CD8-positive, alpha-beta memory T cell (primary cell): Measurements from ENCODE around the gene PIK3C2A. TPM values are rescaled to one million over a fixed set of nuclear protein-coding genes. Genes with fewer than 3 reads are reported as not detected.

ENCODE experiments used
- CTCF ChIA-PET: fragments of 350-600 bp; sonication (Branson Sonifier 250); formaldehyde crosslinking; loops from one replicate; lab custom pipeline; 2021; ENCODE audit warnings: antibody characterized with exemption; lab: Charles Lee
- POLR2A ChIA-PET: fragments of 350-600 bp; sonication (Branson Sonifier 250); formaldehyde crosslinking; loops from one replicate; lab custom pipeline; 2021; ENCODE audit warnings: antibody characterized with exemption; lab: Charles Lee
- DNase-seq, 5 donors: peaks; one replicate each; pipeline versions ENCODE4 v3.0.0 to v3.0.0-alpha.2; 2020 to 2022; ENCODE audit warnings: mixed read lengths in 1 of 5
- H3K27ac ChIP-seq: one replicate; pipeline ENCODE4 v1.7.0; 2013; ENCODE audit warnings: low read depth, mild to moderate bottlenecking, low read length, moderate library complexity
- H3K27me3 ChIP-seq: 2 replicates; pipeline ENCODE4 v1.7.0; 2013; ENCODE audit warnings: low read length, mild to moderate bottlenecking; ENCODE audit not compliant: insufficient read depth, poor library complexity, severe bottlenecking
- H3K36me3 ChIP-seq: 2 replicates; pipeline ENCODE4 v1.7.0; 2013; ENCODE audit warnings: mild to moderate bottlenecking, low read length, moderate library complexity; ENCODE audit not compliant: insufficient read depth
- H3K4me1 ChIP-seq: 2 replicates; pipeline ENCODE4 v1.7.0; 2013; ENCODE audit warnings: mild to moderate bottlenecking, low read length, moderate library complexity; ENCODE audit not compliant: insufficient read depth
- H3K4me3 ChIP-seq: 2 replicates; pipeline ENCODE4 v1.7.0; 2013; ENCODE audit warnings: mild to moderate bottlenecking, low read length
- H3K9me3 ChIP-seq: 2 replicates; pipeline ENCODE4 v1.7.0; 2013; ENCODE audit warnings: mild to moderate bottlenecking, low read length
- H3K27ac Mint-ChIP-seq, 8 donors: one replicate each; pipeline ENCODE4 v1.8.0; 2020 to 2021; ENCODE audit warnings: mixed read lengths in 8 of 8, mild to moderate bottlenecking in 6 of 8, inconsistent platforms in 3 of 8, moderate library complexity in 3 of 8
- H3K27me3 Mint-ChIP-seq, 2 donors: one replicate each; pipeline ENCODE4 v1.8.0; 2020 to 2021; ENCODE audit warnings: mixed read lengths in 2 of 2, mild to moderate bottlenecking in 1 of 2, moderate library complexity in 1 of 2
- H3K36me3 Mint-ChIP-seq, 3 donors: one replicate each; pipeline ENCODE4 v1.8.0; 2020 to 2021; ENCODE audit warnings: mixed read lengths in 3 of 3, inconsistent platforms in 1 of 3, mild to moderate bottlenecking in 1 of 3
- H3K4me1 Mint-ChIP-seq, 3 donors: one replicate each; pipeline ENCODE4 v1.8.0; 2020 to 2021; ENCODE audit warnings: mixed read lengths in 3 of 3, inconsistent platforms in 1 of 3, mild to moderate bottlenecking in 1 of 3
- H3K4me3 Mint-ChIP-seq, 7 donors: one replicate each; pipeline ENCODE4 v1.8.0; 2020 to 2021; ENCODE audit warnings: mixed read lengths in 7 of 7, mild to moderate bottlenecking in 6 of 7, moderate library complexity in 4 of 7, inconsistent platforms in 2 of 7
- H3K9me3 Mint-ChIP-seq, 5 donors: one replicate each; pipeline ENCODE4 v1.8.0; 2020 to 2022; ENCODE audit warnings: mixed read lengths in 5 of 5, mild to moderate bottlenecking in 3 of 5, moderate library complexity in 2 of 5, inconsistent platforms in 1 of 5
- polyA plus RNA-seq: library from polyadenylated mRNA; unstranded; fragments of 300-500 nt; fragmentation: Illumina TruSeq; gene quantifications from one replicate; pipeline ENCODE4 v1.2.3, GENCODE V29; 2021
- total RNA-seq, 2 experiments: library from RNA; stranded (reverse); gene quantifications; one replicate each; pipeline ENCODE4 v1.2.3, GENCODE V29; 2021

PIK3C2A gene
- total and polyA plus RNA-seq, 3 experiments from 2014 or later = 8.1 to 33.0 (median 30.4) TPM

- no peaks in the 10 kb centered on the region for H3K9me3 Mint-ChIP-seq
- Histone ChIP-seq H3K9me3 (no peaks in the 10 kb centered on the region), H3K4me1 (peaks cover under 1% of the 10 kb centered on the region), H3K27ac (no peak overlapping the region), H3K4me3 (no peak overlapping the region), H3K36me3 (no peaks in the 10 kb centered on the region), H3K27me3 (no peaks in the 10 kb centered on the region)
- H3K27me3 Mint-ChIP-seq = no peaks in the 10 kb centered on the region
- H3K27ac Mint-ChIP-seq = peak overlapping the region in 2 of 8 donors; percentile 47 to 82
- POLR2A ChIA-PET = no interaction called here
- no peak for DNase-seq
- no peak overlapping the region for H3K4me3 Mint-ChIP-seq
- no peaks in the 10 kb centered on the region for H3K36me3 Mint-ChIP-seq
- CTCF ChIA-PET = no interaction called here
- H3K4me1 Mint-ChIP-seq = no peaks in the 10 kb centered on the region
Observed at GRCh38 chr11:17224727-17225126, 16.9 kb upstream of the PIK3C2A start.

DNA sequence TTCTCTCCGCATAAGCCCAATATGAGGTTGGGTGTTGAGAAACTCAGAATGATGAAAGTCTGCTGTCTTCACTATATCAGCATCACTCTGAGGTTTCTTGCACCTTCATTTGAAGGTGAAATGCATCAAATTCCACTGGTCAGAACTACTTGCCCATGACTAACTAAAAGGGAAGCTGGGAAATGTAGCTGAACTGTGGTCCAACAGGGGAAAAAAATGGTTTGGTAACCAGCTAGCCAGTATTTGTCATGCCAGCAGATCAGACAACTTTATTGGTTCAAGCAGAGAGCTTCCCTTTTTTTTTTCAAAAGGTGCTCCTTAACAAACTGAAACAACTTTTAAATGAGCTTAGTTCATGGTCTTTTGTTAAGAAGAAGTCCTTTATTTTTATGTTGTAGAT lies 14.2 kb upstream of the PIK3C2A start:
- no peak overlapping the region for H3K4me3 ChIP-seq
- DNase-seq = no peak
- H3K4me1 ChIP-seq = no peaks in the 10 kb centered on the region
- Mint-ChIP-seq H3K27me3 (peaks cover 0 to 4% of the 10 kb centered on the region in 2 donors), H3K36me3 (no peaks in the 10 kb centered on the region), H3K9me3 (no peaks in the 10 kb centered on the region), H3K27ac (peak overlapping the region in 1 of 8 donors; percentile 38), H3K4me1 (no peaks in the 10 kb centered on the region), H3K4me3 (no peak overlapping the region)
- no peaks in the 10 kb centered on the region for H3K9me3 ChIP-seq
- ChIA-PET POLR2A (no interaction called here), CTCF (interaction anchor here (2.0 kb wide), 1 partner anchor 8 kb away, joined by 9 read pairs; no protein-coding TSS in a partner anchor)
- H3K27me3 ChIP-seq = no peaks in the 10 kb centered on the region
- no peak overlapping the region for H3K27ac ChIP-seq
- no peaks in the 10 kb centered on the region for H3K36me3 ChIP-seq

GRCh38 chr11:17219016-17219415 lies 11.2 kb upstream of the PIK3C2A start:
- Mint-ChIP-seq H3K27me3 (peaks cover 1 to 7% of the 10 kb centered on the region in 2 donors), H3K4me3 (no peak overlapping the region), H3K9me3 (peaks cover 0 to 10% (median 4%) of the 10 kb centered on the region in 5 donors), H3K27ac (no peak overlapping the region), H3K4me1 (no peaks in the 10 kb centered on the region), H3K36me3 (peaks cover 0 to 8% (median 0%) of the 10 kb centered on the region in 3 donors)
- Histone ChIP-seq H3K9me3 (no peaks in the 10 kb centered on the region), H3K4me3 (no peak overlapping the region), H3K4me1 (no peaks in the 10 kb centered on the region), H3K27me3 (no peaks in the 10 kb centered on the region), H3K27ac (no peak overlapping the region), H3K36me3 (no peaks in the 10 kb centered on the region)
- ChIA-PET POLR2A (no interaction called here), CTCF (interaction anchor here (0.9 kb wide), 1 partner anchor 11 kb away, joined by 5 read pairs; no protein-coding TSS in a partner anchor)
- no peak for DNase-seq

DNA sequence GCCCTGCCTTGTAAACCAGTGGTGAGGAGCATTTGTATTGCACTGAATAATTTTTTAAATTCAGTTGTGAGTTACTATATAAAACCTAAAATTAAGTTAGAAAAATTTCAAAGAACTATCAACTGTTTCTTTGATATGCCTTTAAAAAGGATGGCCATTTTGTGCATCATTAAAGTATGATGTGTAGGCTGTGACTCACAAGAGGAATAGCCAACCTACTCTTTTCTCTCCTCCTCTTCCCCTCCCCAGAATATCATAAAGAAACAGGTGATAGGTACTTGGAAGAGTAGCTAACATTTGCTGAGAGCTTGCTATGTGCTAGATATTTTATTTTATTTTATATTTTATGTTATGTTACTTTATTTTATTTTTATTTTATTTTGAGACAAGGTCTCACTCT lies 10.6 kb upstream of the PIK3C2A start:
- no peak overlapping the region for H3K4me3 ChIP-seq
- CTCF ChIA-PET = interaction anchor here (0.9 kb wide), 1 partner anchor 12 kb away, joined by 5 read pairs; no protein-coding TSS in a partner anchor
- Mint-ChIP-seq H3K36me3 (peaks cover 0 to 8% (median 0%) of the 10 kb centered on the region in 3 donors), H3K27ac (no peak overlapping the region), H3K4me1 (no peaks in the 10 kb centered on the region), H3K9me3 (peaks cover 0 to 13% (median 5%) of the 10 kb centered on the region in 5 donors), H3K4me3 (no peak overlapping the region), H3K27me3 (peaks cover 1 to 7% of the 10 kb centered on the region in 2 donors)
- H3K27ac ChIP-seq = no peak overlapping the region
- no peaks in the 10 kb centered on the region for H3K36me3 ChIP-seq
- H3K4me1 ChIP-seq = no peaks in the 10 kb centered on the region
- DNase-seq = no peak
- no peaks in the 10 kb centered on the region for H3K27me3 ChIP-seq
- POLR2A ChIA-PET = no interaction called here
- no peaks in the 10 kb centered on the region for H3K9me3 ChIP-seq

DNA sequence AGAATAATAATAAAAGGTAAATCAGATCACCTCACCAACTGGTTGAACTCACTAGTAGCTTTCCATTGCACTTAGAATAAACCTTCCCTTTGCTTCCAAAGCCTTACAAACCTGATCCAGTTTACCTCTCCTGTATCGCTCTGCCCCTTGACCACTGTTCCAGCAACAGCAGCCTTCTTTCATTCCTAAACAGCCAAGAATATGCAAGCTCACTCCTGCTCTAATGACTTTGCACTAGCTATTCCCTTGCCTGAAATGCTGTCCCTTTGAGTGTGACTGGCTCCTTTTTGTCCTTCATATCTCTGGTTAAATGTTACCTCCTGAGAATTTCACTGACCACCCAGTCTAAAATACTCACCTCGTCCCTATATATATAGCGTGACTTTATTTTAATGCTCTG lies 9.6 kb upstream of the PIK3C2A start:
- Histone ChIP-seq H3K27ac (no peak overlapping the region), H3K27me3 (no peaks in the 10 kb centered on the region), H3K4me1 (no peaks in the 10 kb centered on the region), H3K4me3 (no peak overlapping the region), H3K9me3 (no peaks in the 10 kb centered on the region), H3K36me3 (no peaks in the 10 kb centered on the region)
- no peak overlapping the region for H3K4me3 Mint-ChIP-seq
- H3K27ac Mint-ChIP-seq = no peak overlapping the region
- POLR2A ChIA-PET = no interaction called here
- CTCF ChIA-PET = interaction anchor here (1.0 to 1.1 kb wide), 2 partner anchors 12 to 172 kb away, joined by 3 read pairs; no protein-coding TSS in a partner anchor
- DNase-seq = no peak
- peaks cover 1 to 7% of the 10 kb centered on the region in 2 donors for H3K27me3 Mint-ChIP-seq
- H3K9me3 Mint-ChIP-seq = peaks cover 0 to 13% (median 5%) of the 10 kb centered on the region in 5 donors
- peaks cover 0 to 1% (median 0%) of the 10 kb centered on the region in 3 donors for H3K4me1 Mint-ChIP-seq
- peaks cover 0 to 8% (median 0%) of the 10 kb centered on the region in 3 donors for H3K36me3 Mint-ChIP-seq

DNA sequence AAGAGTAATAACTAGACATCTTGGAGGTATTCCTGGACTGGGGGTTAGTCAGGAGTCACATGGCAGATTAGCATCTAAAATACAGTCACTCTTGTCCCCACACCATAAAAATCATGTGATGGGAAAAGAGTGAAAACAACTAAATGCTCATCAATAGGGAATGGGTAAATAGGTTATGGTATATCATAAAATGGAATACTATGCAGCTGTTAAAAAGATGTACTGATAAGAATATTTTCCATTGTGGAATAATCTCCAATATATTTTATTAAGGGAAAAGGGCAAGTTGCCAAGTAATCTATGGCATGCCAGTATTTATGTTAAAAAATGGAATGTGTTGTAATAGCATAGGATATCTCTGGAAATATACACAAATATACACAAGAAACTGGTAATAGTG lies 6.6 kb upstream of the PIK3C2A start:
- Mint-ChIP-seq H3K36me3 (peaks cover 0 to 8% (median 0%) of the 10 kb centered on the region in 3 donors), H3K27me3 (peaks cover 1 to 7% of the 10 kb centered on the region in 2 donors), H3K9me3 (peaks cover 0 to 13% (median 5%) of the 10 kb centered on the region in 5 donors), H3K4me3 (no peak overlapping the region), H3K4me1 (peaks cover 4 to 6% (median 5%) of the 10 kb centered on the region in 3 donors), H3K27ac (no peak overlapping the region)
- Histone ChIP-seq H3K36me3 (no peaks in the 10 kb centered on the region), H3K27ac (no peak overlapping the region), H3K4me1 (peaks cover 7% of the 10 kb centered on the region), H3K4me3 (no peak overlapping the region), H3K9me3 (no peaks in the 10 kb centered on the region), H3K27me3 (no peaks in the 10 kb centered on the region)
- POLR2A ChIA-PET = no interaction called here
- CTCF ChIA-PET = interaction anchor here (0.6 kb wide), 1 partner anchor 80 kb away, joined by 3 read pairs; no protein-coding TSS in a partner anchor
- no peak for DNase-seq

- no peak overlapping the region for H3K27ac Mint-ChIP-seq
- ChIA-PET CTCF (interaction anchor here (0.8 kb wide), 1 partner anchor 44 kb away, joined by 3 read pairs; no protein-coding TSS in a partner anchor), POLR2A (no interaction called here)
- H3K9me3 ChIP-seq = no peaks in the 10 kb centered on the region
- H3K36me3 ChIP-seq = no peaks in the 10 kb centered on the region
- DNase-seq = no peak
- peaks cover 0 to 7% (median 4%) of the 10 kb centered on the region in 3 donors for H3K36me3 Mint-ChIP-seq
- H3K27me3 Mint-ChIP-seq = peaks cover 0 to 4% of the 10 kb centered on the region in 2 donors
- peaks cover 26 to 29% (median 27%) of the 10 kb centered on the region in 3 donors for H3K4me1 Mint-ChIP-seq
- H3K27ac ChIP-seq = no peak overlapping the region
- peaks cover 29% of the 10 kb centered on the region for H3K4me1 ChIP-seq
- no peak overlapping the region for H3K4me3 ChIP-seq
- H3K9me3 Mint-ChIP-seq = peaks cover 0 to 10% (median 5%) of the 10 kb centered on the region in 5 donors
- no peaks in the 10 kb centered on the region for H3K27me3 ChIP-seq
- no peak overlapping the region for H3K4me3 Mint-ChIP-seq
Observed at GRCh38 chr11:17211286-17211685, 3.5 kb upstream of the PIK3C2A start.

GRCh38 chr11:17209939-17210245 lies 2.1 kb upstream of the PIK3C2A start:
- H3K9me3 ChIP-seq = no peaks in the 10 kb centered on the region
- H3K27me3 ChIP-seq = no peaks in the 10 kb centered on the region
- H3K4me1 ChIP-seq = peaks cover 30% of the 10 kb centered on the region
- no peak overlapping the region for H3K4me3 ChIP-seq
- peak overlapping the region in 2 of 7 donors; percentile 83 to 98 for H3K4me3 Mint-ChIP-seq
- ChIA-PET POLR2A (interaction anchor here (0.6 kb wide), 1 partner anchor 67 kb away, joined by 3 read pairs; no protein-coding TSS in a partner anchor), CTCF (interaction anchor here (1.2 to 1.8 kb wide), 3 partner anchors 11 to 67 kb away, joined by 3 to 5 read pairs (median 5); no protein-coding TSS in a partner anchor)
- no peaks in the 10 kb centered on the region for H3K27me3 Mint-ChIP-seq
- peak overlapping the region in 3 of 8 donors; percentile 61 to 97 (median 88) for H3K27ac Mint-ChIP-seq
- H3K36me3 Mint-ChIP-seq = peaks cover 0 to 8% (median 0%) of the 10 kb centered on the region in 3 donors
- peak in 1 of 5 donors; percentile 13 for DNase-seq
- peaks cover 0 to 8% (median 5%) of the 10 kb centered on the region in 5 donors for H3K9me3 Mint-ChIP-seq
- no peak overlapping the region for H3K27ac ChIP-seq
- no peaks in the 10 kb centered on the region for H3K36me3 ChIP-seq
- peaks cover 31 to 36% (median 34%) of the 10 kb centered on the region in 3 donors for H3K4me1 Mint-ChIP-seq
